ENCODE data around the gene HPCA. TPM values are rescaled to one million over a fixed set of nuclear protein-coding genes. Genes with fewer than 3 reads are reported as not detected.

The HPCA gene
- total RNA-seq, 2 experiments from 2014 or later: 0.40 TPM; not detected in 1

DNA sequence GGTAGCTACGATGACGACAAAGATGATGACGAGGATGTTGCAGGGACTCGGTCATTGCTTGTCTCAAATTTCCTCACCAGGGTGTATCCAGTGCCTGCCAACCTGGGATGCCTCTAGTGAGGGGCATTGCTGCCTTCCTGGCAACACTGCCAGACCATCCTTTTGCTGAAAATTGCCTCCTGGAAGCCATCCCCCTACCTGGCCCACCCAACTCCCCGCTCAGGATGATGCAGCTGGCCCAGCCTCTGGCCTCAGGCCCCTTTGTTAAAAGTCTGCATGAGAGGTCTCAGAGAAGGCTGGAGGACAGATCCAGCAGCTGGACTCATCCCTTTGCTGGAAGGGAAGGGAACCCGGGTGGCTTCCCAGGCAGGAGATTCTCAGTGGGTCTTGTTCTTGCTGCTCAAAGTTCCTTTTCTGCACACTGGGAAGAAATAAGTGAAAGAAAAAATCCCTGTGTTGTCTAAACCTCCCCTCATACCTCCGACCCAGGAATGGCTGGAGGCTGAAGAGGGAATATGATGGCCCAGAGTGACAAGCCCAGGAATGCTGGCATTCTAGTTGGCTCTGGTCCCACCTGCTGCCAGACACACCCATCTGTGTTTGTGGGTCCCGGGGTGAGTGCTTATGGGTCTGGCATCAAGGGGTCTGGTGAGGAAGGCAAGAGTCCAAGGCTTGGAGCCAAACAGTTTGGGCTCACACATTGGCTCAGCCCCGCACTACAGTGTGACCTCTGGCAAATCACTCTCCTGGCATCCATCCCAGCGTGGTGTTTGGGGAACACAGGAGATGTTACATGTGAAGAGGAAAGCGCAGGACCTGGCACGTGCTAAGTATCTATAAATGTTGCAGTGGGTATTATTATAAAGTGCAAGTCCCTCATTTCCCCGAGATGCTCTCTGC is 8.8 kb upstream of the HPCA start:
- Mint-ChIP-seq H3K4me3 (no peak overlapping the region), H3K27me3 (peaks cover 41% of the 10 kb centered on the region), H3K9me3 (no peaks in the 10 kb centered on the region), H3K4me1 (peaks cover 2% of the 10 kb centered on the region), H3K36me3 (no peaks in the 10 kb centered on the region), H3K27ac (no peak overlapping the region)
- DNase-seq (peak; percentile 11), ATAC-seq (ENCODE audit: low read depth) (no peak)
- POLR2A ChIA-PET: no interaction called here

DNA sequence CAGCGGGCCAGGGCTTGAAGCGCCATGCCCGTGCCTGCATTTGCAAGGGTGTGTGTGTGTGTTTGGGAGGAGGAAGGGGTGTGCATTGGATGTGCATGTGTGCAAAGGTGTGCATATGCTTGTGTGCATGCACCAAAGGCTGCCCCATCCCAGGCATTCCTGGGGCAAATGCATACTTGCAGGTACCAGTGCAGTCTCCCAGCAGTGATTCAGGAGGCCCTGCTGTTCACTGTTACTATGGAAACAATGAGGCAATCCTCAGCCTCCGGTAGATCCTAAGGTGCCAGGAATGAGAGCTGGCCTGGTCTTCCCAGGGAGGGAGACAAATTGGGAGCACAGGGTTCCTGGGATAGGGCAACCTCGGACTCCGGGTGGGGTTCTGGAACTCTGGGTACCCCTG is 8.1 kb upstream of the HPCA start:
- H3K4me3 Mint-ChIP-seq: no peak overlapping the region
- no peaks in the 10 kb centered on the region for H3K4me1 Mint-ChIP-seq
- POLR2A ChIA-PET: no interaction called here
- DNase-seq: peak; percentile 27
- ATAC-seq (ENCODE audit: low read depth): no peak
- peaks cover 40% of the 10 kb centered on the region for H3K27me3 Mint-ChIP-seq
- no peaks in the 10 kb centered on the region for H3K36me3 Mint-ChIP-seq
- no peaks in the 10 kb centered on the region for H3K9me3 Mint-ChIP-seq
- no peak overlapping the region for H3K27ac Mint-ChIP-seq

DNA sequence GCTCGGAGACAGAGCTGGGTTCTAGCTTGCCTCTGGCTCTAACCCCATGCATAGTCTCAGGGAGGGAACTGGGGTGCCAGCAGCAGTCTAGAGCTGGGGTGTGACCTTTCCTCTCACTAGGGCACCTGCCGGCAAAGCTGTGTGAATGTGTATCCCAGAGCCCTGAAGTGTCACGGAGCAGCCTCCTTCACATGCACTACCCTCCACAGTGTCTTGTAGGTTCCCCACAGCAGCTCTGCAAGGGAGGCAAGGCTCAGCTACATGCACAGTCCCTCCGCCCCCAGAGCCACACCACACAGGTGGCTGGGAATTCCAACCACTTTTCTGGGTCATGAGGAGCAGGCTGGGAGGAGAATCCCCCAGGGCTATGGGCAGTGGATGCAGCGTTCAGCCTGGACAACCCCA is 7.7 kb upstream of the HPCA start:
- Mint-ChIP-seq H3K4me1 (no peaks in the 10 kb centered on the region), H3K4me3 (no peak overlapping the region), H3K36me3 (no peaks in the 10 kb centered on the region), H3K27me3 (peaks cover 45% of the 10 kb centered on the region), H3K27ac (no peak overlapping the region), H3K9me3 (no peaks in the 10 kb centered on the region)
- POLR2A ChIA-PET: no interaction called here
- DNase-seq: peak; percentile 11
- no peak for ATAC-seq (ENCODE audit: low read depth)

DNA sequence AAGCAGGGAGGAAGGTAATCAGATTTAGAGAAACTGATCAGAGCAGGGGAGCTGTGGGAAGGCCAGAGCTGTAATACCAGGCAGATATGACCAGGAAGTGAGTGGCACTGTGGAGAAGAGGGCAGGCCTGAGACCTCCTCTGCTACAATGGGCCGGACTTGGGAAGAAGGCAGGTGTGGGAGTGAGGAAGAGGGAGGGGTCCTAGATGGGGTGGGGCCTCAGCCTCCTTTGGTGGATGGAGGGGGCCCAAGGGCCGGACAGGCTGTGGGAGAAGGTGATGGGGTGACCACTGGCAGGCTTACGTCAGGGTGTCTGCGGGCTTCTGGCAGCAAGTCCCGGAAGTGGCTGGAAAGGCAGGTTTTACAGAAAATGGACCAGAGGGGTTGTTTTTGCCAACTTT is 5.0 kb upstream of the HPCA start:
- no peak for DNase-seq
- Mint-ChIP-seq H3K27me3 (peaks cover 47% of the 10 kb centered on the region), H3K36me3 (no peaks in the 10 kb centered on the region), H3K27ac (no peak overlapping the region), H3K9me3 (no peaks in the 10 kb centered on the region), H3K4me3 (no peak overlapping the region), H3K4me1 (no peaks in the 10 kb centered on the region)
- ATAC-seq (ENCODE audit: low read depth): no peak
- POLR2A ChIA-PET: no interaction called here

DNA sequence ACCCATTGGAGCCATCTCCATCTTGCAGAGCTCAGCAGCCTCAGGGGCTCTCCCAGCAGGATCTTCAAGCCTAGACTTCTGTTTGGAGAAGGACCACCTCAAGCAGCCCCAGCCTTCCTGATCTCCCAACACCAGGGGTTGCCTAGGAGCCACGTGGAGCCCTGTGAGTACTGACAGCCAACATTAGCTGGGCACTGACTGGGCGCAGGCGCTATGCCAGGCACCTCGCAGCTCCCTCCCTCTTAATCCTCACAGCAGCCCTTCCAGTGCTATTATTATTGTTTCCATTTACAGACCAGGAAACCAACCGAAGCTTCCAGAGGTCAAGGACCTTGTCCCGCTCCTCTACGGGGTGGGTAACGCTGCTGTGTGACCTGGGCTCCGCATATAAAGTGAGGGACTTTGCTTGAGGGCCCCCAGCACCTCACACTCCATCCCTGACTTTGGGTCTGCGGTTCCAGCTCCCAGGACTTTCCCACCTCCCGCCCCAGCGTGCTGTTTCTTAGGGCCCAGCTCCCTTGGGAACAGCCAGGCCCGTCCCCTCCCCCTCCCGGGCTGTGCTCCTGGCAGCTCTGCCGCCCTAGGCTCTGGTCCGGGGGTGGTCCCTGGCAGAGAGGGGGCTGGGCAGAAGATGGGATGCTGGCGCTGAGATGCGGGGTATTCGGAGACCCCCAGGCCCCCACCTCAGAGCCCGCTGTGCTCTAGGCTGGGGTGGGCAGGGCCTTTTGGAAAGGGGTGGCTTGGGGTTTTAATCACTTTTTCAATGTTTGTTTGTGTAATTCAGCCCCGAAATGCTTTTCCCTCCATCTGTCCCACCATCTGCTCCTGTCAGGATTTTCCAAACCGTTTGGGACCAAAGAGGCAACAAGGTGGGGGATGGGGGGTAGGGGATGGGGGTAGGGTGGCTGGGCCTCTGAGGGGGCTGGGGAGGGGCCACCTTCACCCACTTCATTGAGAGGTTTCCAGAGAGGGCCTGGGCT is 4.1 kb upstream of the HPCA start:
- POLR2A ChIA-PET: no interaction called here
- no peaks in the 10 kb centered on the region for H3K4me1 Mint-ChIP-seq
- DNase-seq (no peak), ATAC-seq (ENCODE audit: low read depth) (no peak)
- no peaks in the 10 kb centered on the region for H3K36me3 Mint-ChIP-seq
- no peaks in the 10 kb centered on the region for H3K9me3 Mint-ChIP-seq
- no peak overlapping the region for H3K4me3 Mint-ChIP-seq
- peaks cover 52% of the 10 kb centered on the region for H3K27me3 Mint-ChIP-seq
- H3K27ac Mint-ChIP-seq: no peak overlapping the region

DNA sequence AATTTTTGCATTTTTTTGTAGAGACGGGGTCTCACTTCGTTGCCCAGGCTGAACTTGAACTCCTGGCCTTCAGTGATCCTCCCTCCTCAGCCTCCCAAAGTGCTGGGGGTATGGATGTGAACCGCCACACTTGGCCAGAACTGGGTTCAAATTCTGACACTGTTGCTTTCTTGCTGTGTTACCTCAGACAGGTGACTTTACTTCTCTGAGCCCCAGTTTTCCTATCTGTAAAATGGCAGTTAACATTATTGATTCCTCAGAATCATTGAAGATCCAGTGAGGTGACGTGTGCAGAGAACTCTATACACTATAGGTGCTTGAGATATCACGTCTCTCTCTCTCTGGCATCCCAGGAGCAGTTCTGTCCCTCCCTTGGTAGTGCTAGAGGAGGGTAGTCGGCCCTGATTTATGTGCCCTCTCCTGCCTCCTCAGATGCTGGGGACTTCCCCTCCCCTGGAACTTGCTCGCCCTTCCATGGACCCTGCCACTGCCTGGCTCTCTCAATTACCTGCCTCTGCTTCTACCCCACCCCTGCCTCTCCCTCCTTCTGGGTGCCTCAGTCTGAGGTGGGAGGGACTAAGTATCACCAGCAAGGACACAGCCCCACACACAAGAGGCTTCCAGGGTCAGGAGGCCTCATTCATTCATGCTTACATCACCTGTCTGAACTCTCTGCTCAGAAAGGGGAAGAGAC is 2.8 kb upstream of the HPCA start:
- no peak for DNase-seq
- POLR2A ChIA-PET: no interaction called here
- no peak overlapping the region for H3K4me3 Mint-ChIP-seq
- no peak for ATAC-seq (ENCODE audit: low read depth)
- H3K27me3 Mint-ChIP-seq: peaks cover 58% of the 10 kb centered on the region
- H3K9me3 Mint-ChIP-seq: no peaks in the 10 kb centered on the region
- no peaks in the 10 kb centered on the region for H3K36me3 Mint-ChIP-seq
- no peaks in the 10 kb centered on the region for H3K4me1 Mint-ChIP-seq
- H3K27ac Mint-ChIP-seq: no peak overlapping the region

DNA sequence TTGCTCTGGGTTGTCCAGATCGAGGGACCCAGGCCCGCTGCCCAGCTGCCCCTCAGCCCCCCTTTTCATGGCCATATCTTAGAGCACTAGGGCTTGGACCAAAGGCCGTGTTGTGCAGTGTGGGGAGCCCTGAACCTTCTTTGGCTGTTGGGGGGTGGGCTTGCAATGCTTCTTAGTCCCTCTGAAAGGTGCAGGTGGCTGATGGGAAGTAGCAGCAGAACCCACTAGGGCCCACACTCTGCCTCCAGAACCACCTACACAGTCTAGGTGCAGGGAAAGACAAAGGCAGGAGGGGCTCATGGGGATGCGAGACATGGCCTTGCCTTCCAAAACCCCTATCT is 2.3 kb upstream of the HPCA start:
- POLR2A ChIA-PET: no interaction called here
- H3K27ac Mint-ChIP-seq: no peak overlapping the region
- H3K27me3 Mint-ChIP-seq: peaks cover 59% of the 10 kb centered on the region
- H3K4me3 Mint-ChIP-seq: no peak overlapping the region
- ATAC-seq (ENCODE audit: low read depth): no peak
- no peaks in the 10 kb centered on the region for H3K9me3 Mint-ChIP-seq
- H3K36me3 Mint-ChIP-seq: no peaks in the 10 kb centered on the region
- DNase-seq: no peak
- no peaks in the 10 kb centered on the region for H3K4me1 Mint-ChIP-seq

DNA sequence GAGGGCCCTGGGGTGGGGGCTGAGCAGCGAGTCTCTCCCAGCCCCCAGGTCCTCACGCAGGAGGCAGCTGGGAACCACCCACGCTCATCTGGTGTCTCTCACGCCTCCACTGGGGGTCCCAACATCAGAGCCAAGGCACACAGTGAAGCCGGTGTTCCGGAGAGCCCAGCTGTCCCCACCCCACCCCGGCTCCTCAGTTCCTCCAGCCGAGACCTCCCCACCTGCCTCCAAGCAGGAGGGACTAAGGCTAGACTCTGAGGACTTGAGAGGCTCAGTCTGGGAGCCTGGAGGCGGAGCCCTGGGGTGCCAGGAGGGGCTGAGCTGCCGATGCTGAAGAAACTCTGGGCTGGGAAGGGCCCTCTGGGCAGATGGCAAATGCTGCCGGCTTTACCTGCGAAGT is 1.6 kb upstream of the HPCA start:
- H3K36me3 Mint-ChIP-seq: no peaks in the 10 kb centered on the region
- ATAC-seq (ENCODE audit: low read depth): no peak

DNA sequence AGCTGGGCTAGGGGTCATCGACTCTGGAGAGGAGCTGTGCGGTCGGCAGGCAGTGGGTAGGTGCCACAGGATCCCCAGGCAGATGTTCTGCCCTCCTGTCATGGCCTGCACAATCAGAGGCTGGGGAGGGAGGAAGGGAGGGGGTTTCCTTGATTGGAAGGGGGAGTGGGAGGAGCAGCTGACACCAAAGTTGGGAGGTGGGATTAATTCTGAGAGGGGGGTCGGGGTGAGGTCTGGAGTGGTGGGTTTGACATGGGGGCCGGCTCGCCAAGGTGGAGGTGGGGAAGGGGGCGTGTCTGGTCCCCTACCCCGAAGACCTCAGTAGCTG is 651 bp upstream of the HPCA start:
- POLR2A ChIA-PET: no interaction called here
- Mint-ChIP-seq H3K4me1 (no peaks in the 10 kb centered on the region), H3K36me3 (no peaks in the 10 kb centered on the region), H3K27ac (no peak overlapping the region), H3K9me3 (no peaks in the 10 kb centered on the region), H3K27me3 (peaks cover 68% of the 10 kb centered on the region), H3K4me3 (no peak overlapping the region)
- no peak for DNase-seq
- ATAC-seq (ENCODE audit: low read depth): no peak

More for the DNA sequence above, 1.6 kb upstream of the HPCA start:
- POLR2A ChIA-PET: no interaction called here
- DNase-seq: no peak
- Mint-ChIP-seq H3K4me3 (no peak overlapping the region), H3K27ac (no peak overlapping the region), H3K27me3 (peaks cover 65% of the 10 kb centered on the region), H3K9me3 (no peaks in the 10 kb centered on the region), H3K4me1 (no peaks in the 10 kb centered on the region)

DNA sequence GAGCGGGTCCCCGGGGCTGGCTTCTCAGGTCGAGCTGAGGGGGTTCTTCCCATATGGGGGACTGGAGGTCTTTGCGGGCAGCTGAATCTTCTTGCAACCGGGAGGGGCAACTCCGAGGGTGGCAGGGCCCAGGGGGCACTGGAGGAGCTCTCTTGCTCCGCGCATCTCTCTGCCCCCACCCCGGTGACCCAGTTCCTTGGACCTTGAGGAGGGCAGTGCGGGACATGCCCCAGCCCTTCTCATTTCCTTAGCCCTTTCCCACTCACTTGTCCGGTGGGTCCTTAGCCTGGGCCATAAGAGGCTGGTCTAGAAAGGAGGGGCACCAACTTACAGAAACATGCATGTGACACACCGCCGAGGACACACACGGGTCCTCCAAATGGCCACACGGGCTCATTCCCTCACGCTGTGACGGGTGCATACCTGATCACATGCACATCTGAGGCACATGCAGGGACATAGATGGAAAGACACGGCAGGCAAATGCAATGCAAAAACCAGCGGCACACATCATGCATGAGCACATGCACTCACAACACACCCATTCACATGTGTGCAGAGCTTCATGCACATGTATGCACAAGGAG is 630 bp downstream of the HPCA start:
- ATAC-seq (ENCODE audit: low read depth) (no peak), DNase-seq (no peak)
- Mint-ChIP-seq H3K27me3 (peaks cover 74% of the 10 kb centered on the region), H3K27ac (no peak overlapping the region), H3K4me3 (no peak overlapping the region), H3K36me3 (no peaks in the 10 kb centered on the region), H3K9me3 (no peaks in the 10 kb centered on the region), H3K4me1 (no peaks in the 10 kb centered on the region)
- POLR2A ChIA-PET: interaction anchor here (0.6 kb wide), 1 partner anchor 242 kb away, joined by 3 read pairs; no protein-coding TSS in a partner anchor

DNA sequence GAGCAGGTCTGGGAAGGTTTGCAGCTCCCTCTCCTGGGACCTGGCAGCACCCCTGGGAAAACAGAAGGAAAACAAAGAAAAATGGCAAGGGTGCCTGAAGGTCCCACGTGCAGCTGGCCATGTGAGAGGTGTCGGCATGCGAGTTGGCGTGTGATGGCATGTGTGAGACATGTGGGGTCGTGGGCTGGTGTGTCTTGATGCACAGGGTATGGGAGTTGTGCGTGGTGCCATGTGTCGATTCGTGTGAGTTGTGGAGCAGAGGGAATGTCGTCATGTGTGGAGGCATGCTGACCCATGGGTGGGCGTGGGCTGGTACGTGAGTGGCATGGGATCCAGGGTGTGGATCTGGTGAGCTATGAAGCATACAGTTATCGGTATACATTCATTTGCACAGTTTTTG is 1.3 kb downstream of the HPCA start:
- ATAC-seq (ENCODE audit: low read depth) (no peak), DNase-seq (no peak)
- H3K27me3 Mint-ChIP-seq: peaks cover 81% of the 10 kb centered on the region
- peaks cover 3% of the 10 kb centered on the region for H3K4me1 Mint-ChIP-seq
- H3K36me3 Mint-ChIP-seq: peaks cover 2% of the 10 kb centered on the region
- no peak overlapping the region for H3K27ac Mint-ChIP-seq
- POLR2A ChIA-PET: no interaction called here
- no peaks in the 10 kb centered on the region for H3K9me3 Mint-ChIP-seq
- H3K4me3 Mint-ChIP-seq: no peak overlapping the region

DNA sequence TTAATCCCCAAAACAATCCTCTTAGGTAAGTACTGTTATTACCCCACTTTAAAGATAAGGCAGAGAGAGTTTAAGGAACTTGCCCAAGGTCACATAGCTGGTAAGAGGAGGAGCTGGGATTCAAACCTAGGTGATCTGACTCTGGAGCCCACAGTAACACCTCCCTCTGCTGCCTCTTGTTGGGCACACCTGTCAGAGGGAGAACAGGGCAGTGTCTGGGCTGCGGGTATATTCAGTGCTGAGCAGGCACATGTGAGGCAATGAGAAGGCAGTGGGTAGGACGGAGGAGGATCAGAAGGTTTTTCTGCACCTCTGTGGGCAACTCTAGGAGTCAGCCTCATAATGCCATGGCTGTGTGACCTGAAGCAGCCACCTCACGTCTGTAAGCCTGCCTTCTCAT is 1.8 kb downstream of the HPCA start:
- Mint-ChIP-seq H3K27ac (no peak overlapping the region), H3K9me3 (no peaks in the 10 kb centered on the region), H3K4me1 (peaks cover 3% of the 10 kb centered on the region), H3K4me3 (no peak overlapping the region), H3K36me3 (peaks cover 2% of the 10 kb centered on the region), H3K27me3 (peaks cover 79% of the 10 kb centered on the region)
- POLR2A ChIA-PET: no interaction called here
- ATAC-seq (ENCODE audit: low read depth) (no peak), DNase-seq (no peak)

DNA sequence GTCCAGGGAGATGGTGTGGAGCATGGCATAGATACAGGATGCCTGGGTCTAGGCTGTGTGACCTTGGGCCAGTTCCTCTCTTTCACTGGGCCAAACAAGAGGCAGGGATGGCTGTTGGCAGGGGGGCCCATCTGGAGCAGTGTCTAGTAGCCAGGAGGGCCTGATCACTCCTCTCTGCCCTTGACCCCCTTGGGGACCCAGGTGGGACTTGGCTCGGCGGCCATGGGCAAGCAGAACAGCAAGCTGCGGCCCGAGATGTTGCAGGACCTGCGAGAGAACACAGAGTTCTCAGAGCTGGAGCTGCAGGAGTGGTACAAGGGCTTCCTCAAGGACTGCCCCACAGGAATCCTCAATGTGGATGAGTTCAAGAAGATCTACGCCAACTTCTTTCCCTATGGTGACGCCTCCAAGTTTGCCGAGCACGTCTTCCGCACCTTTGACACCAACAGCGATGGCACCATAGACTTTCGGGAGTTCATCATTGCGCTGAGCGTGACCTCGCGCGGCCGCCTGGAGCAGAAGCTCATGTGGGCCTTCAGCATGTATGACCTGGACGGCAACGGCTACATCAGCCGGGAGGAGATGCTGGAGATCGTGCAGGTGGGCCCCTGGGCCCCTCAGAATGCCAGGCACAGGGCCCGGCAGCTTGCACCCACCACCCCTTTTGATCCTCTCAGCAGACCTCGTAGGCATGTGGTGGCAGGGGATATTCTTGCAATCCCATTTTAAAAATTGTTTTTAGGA is 2.6 kb downstream of the HPCA start:
- Mint-ChIP-seq H3K27me3 (peaks cover 78% of the 10 kb centered on the region), H3K27ac (no peak overlapping the region), H3K4me3 (no peak overlapping the region), H3K9me3 (no peaks in the 10 kb centered on the region), H3K36me3 (peaks cover 2% of the 10 kb centered on the region), H3K4me1 (peaks cover 3% of the 10 kb centered on the region)
- POLR2A ChIA-PET: no interaction called here
- no peak for ATAC-seq (ENCODE audit: low read depth)
- DNase-seq: no peak

Measured in activated naive CD8-positive, alpha-beta T cell treated with anti-CD3 and anti-CD28 coated beads, Interleukin-2, amount 10 ng/mL, durations not matched to agents 7 days and 5 days (primary cell).